Renal cortex interstitium (tissue), 11 donors: ENCODE results near the gene MYL7. TPM values are rescaled to one million over a fixed set of nuclear protein-coding genes. Genes with fewer than 3 reads are reported as not detected.

Source experiments
- DNase-seq, 11 donors: peaks; one replicate each; pipeline ENCODE4 v3.0.0-alpha.2; 2013; ENCODE audit warnings: low read depth in 9 of 11, low spot score in 4 of 11; ENCODE audit errors: extremely low read depth in 1 of 11
- polyA plus RNA-seq, 3 donors: library from polyadenylated mRNA; unstranded; fragments of 120-200 nt; gene quantifications; one replicate each; pipeline ENCODE4 v1.2.1, GENCODE V29; 2013; ENCODE audit not compliant: insufficient read length in 3 of 3

Gene MYL7
- polyA plus RNA-seq, 3 donors, result 0.59 to 0.77 (median 0.62) TPM

DNA sequence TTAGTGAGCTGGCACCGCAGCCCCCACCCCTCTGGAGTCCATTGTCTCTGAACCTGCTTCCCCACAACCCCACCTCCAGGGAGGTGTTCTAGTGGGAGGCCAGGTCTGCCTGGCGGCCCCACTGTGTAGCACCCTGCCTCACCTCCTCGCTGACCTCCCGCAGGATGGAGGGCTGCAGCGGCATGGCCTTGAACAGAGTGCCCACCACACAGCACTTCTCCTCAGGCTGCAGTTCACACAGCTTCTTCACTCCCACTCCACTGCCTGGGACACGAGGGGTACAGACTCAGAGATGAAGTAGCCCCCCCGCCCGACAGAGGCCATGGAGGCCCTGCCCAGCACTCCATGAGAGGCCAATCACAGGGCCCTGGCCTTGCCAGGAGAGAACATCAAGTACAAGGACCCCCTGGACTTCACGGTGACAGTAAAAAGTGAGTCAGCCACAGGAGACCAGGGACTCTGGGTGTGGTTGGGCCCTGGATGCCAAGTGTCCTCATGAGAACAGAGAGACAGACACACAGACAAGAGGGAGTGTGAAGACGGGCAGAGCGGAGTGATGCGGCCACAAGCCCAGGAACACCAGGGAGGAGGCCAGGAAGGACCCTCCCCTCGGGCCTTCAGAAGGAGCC, 23.2 kb downstream of the MYL7 start:
- DNase-seq, result no peak

DNA sequence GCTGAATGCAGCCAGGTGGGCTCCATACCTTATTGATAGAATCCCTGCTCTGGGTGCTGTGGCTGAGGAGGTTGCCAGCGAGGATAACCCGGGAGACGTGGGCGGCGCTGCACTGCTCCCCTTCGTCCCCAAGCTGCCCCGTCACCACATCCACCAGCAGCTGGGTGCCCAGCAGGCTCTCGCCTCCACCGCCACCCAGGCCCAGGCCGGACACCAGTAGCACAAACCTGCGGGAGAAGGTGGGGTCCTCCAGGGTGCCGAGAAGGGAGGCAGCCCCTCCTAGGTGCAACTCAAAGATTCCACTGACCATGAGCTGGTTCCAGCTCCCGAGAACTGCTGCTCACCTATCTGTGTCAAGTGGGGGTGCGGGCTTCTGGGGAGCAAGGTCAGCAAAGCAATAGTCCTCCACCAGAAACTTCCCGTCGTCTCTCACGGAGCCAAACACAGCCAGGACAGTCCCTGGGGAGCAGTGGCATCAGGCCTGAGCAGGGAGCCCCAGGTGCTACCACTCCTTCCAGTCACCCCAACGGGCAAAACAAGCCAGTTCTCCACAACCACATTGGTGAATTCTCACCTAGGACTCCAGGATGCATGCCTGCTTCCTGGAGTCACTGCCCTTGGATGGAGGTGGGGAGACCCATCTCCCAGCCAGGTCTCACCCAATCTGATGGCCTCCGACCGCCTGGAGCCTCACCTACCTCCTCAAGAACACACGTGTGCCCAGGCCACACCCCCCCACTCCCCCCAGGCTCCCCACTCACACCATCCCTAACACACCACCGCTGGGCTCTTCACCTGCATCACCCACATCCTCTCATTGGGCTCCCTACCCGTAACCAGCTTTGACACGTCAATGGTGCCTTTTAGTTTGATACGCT, 24.1 kb downstream of the MYL7 start:
- DNase-seq, result no peak

DNA sequence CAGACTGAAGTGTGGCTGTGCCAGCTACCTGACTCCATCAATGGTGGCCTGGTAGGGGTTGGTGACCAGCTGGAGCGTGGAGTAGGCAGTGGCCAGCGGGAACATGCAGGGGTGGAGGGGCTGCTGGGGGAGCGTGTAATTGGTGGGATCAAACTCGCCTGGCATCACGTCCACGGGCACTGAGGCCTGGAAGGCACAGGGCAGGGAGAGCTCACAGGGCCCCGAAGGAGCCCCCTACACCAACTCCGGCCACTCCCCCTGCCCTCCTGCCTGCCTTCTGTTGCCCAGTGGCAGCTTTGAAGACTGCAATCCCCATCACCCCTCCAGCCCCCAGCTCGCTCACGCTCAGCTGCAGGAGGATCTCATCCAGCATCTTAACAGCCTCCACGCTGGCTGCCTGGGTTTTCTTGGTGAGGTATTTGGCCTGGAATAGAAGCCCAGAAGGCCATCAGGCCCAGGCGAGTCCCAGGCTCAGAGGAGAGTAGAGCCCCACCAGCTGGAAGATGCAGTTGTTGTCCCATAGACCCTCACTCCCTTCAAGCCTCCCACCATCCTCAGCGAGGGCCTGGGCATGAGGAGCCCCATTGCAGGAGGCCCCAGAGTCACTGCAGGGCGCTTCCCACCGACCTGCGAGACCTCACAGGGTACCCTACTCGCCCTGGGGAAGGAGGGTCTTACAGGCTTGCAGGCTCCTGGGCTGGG, 24.9 kb downstream of the MYL7 start:
- DNase-seq, result no peak

DNA sequence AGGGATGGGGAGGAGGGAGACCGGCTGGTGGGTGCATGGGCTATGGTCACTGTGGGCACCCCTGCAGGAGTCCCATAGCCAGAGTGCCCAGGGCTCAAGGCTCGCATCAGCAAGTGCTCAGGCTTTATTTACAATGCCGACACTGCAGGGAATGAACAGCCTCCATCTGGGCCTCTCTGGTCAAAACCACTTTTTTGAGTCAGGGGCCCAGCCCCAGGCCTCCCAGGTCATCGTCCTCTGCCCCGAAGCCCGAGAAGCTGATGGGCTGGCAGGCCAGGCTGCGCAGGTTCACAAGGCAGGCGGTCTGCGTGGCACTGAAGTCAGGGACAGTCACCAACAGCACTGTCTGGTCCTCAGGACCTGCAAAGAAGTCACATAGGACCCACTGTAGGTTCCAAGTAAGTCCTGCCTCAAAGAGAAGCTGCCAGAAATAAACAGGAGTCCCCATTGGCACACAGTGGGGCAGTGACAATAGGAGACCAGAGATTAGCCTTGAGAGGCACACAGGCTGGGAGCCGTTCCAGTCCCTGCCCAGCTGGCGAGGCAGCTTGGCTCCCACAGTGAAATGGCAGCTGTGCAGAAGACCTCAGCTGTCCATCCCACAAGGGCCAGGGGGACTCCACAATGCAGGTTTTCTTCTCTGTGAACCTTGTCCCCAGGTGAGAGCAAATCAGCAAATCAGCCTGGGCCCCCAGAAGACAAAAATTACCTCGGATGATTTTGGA, 26.4 kb downstream of the MYL7 start:
- no peak for DNase-seq

DNA sequence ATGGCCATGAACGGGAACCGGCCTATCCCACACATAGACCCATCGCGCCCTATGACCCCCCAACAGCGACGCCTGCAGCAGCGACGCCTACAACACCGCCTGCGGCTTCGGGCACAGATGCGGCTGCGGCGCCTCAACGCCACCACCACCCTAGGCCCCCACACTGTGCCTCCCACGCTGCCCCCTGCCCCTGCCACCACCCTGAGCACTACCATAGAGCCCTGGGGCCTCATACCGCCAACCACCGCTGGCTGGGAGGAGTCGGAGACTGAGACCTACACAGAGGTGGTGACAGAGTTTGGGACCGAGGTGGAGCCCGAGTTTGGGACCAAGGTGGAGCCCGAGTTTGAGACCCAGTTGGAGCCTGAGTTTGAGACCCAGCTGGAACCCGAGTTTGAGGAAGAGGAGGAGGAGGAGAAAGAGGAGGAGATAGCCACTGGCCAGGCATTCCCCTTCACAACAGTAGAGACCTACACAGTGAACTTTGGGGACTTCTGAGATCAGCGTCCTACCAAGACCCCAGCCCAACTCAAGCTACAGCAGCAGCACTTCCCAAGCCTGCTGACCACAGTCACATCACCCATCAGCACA, 27.3 kb downstream of the MYL7 start:
- DNase-seq, result no peak

DNA sequence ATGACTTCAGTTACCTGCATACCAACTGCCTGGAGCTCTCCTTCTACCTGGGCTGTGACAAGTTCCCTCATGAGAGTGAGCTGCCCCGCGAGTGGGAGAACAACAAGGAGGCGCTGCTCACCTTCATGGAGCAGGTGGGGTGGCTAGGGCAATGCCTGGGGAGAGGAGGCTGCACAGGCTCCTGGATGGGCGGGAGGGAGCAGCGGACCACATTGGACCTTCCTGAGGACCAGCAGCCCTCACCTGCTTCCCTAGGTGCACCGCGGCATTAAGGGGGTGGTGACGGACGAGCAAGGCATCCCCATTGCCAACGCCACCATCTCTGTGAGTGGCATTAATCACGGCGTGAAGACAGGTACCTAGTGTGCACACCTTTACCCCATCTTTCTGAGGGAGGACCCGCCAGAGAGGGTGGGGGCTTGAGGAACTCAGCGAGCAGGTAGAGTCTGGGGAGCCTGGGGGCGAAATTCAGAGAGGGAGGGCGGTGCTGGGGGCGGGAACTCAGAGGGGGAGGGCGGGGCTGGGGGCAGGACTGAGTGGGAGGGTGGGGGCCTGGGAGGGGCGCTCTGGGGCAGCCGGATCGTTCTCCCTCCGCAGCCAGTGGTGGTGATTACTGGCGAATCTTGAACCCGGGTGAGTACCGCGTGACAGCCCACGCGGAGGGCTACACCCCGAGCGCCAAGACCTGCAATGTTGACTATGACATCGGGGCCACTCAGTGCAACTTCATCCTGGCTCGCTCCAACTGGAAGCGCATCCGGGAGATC, 28.0 kb downstream of the MYL7 start:
- DNase-seq, result no peak

DNA sequence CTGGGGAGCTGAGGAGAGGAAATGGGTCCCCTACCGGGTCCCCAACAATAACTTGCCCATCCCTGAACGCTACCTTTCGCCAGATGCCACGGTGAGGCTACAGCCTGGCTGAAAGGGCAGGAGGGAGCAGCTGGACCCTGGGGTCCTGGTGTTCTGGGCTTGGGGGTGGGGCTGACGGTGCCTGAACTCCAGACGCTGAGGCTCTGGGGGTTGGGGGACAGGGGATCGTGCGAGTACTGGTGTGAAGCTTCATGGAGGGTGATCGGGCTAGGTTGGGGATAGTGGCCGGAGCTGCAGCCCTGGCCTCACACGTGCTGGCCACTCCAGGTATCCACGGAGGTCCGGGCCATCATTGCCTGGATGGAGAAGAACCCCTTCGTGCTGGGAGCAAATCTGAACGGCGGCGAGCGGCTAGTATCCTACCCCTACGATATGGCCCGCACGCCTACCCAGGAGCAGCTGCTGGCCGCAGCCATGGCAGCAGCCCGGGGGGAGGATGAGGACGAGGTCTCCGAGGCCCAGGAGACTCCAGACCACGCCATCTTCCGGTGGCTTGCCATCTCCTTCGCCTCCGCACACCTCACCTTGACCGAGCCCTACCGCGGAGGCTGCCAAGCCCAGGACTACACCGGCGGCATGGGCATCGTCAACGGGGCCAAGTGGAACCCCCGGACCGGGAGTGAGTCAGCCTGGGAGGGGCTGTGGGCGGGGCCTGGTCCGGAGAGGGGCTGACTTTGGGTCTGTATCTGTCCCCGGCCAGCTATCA, 28.7 kb downstream of the MYL7 start:
- no peak for DNase-seq

DNA sequence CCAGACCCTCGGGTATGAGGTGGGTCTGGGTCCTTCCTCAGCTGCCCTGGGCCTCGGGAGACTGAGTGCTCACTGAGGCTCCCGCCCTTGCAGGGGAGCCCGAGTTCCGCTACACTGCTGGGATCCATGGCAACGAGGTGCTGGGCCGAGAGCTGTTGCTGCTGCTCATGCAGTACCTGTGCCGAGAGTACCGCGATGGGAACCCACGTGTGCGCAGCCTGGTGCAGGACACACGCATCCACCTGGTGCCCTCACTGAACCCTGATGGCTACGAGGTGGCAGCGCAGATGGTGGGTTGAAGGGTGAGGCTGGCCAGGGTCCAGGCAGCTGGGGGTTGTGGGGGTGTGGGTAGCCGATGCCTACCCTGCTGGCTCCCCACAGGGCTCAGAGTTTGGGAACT, 29.4 kb downstream of the MYL7 start:
- DNase-seq, result no peak

DNA sequence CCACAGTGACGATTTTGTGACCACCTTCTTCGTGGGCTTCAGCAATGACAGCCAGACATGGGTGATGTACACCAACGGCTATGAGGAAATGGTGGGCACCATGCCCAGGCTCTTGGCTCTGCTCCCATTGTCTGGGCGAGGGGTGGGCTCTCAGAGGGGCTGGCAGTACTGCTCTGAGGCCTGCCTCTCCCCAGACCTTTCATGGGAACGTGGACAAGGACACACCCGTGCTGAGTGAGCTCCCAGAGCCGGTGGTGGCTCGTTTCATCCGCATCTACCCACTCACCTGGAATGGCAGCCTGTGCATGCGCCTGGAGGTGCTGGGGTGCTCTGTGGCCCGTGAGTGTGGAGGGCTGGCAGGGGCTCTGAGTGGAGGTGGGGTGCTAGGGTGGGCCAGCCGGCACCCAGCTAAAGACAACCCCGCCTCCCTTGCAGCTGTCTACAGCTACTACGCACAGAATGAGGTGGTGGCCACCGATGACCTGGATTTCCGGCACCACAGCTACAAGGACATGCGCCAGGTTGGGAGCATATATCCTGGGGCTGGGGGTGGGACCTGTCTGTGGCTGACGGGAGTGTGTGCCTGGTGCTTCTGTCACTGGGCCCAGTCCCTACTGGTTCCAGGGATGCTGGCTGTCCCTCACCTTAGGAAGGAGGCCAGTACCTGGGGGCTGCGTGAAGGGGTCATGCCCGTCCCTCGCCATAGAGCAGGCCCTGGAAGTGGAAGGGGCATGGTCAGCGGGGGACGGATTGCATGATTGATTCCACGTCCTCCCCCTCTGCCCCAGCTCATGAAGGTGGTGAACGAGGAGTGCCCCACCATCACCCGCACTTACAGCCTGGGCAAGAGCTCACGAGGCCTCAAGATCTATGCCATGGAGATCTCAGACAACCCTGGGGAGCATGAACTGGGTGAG, 30.2 kb downstream of the MYL7 start:
- no peak for DNase-seq

DNA sequence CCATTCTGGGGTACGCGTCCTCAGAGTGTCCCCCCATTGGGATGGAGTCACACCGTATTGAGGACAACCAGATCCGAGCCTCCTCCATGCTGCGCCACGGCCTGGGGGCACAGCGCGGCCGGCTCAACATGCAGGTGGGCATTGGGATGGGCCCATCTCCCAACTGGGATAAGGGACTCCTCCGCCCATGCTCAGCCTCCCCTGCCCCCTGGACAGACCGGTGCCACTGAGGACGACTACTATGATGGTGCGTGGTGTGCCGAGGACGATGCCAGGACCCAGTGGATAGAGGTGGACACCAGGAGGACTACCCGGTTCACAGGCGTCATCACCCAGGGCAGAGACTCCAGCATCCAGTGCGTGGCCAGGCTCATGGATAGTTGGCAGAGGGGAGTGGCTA, 31.1 kb downstream of the MYL7 start:
- no peak for DNase-seq

DNA sequence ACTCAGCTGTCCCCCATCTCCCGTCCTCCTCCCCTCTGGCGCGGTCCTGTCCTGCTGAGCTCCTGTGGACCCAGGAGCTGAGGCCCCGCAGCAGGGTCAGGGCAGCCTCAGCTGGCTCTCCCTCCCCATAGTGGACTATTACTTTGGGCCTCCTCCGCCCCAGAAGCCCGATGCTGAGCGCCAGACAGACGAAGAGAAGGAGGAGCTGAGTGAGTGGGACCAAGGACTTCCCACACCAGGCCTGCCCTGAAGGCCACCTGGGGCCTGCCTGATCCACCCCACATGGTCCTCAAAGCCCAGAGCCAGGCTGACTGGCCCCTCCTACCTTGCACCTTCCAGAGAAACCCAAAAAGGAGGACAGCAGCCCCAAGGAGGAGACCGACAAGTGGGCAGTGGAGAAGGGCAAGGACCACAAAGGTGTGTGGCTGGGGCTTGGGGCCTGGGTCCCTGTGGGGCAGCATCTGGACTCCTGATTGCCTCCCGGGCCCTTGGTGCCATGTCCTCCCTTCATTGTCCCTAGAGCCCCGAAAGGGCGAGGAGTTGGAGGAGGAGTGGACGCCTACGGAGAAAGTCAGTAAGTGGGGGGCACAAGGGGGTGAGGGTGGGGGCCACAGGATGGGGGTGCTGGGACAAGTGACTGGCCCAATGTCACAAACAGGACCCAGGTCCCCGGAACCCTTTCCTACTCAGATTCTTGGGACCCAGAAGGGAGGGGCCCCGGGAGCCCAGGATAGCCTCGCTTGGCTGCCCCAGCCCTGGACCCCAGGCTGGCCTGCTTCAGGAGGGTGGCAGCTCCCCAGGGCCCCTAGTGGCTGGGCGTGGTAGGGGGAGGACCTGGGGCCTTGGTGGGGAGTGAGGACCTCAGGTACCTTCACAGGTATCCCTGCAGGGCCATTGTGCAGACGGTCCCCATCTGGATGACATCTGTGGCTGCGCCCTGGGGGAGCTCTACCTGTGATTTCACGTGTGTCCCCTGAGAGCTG, 32.1 kb downstream of the MYL7 start:
- no peak for DNase-seq

DNA sequence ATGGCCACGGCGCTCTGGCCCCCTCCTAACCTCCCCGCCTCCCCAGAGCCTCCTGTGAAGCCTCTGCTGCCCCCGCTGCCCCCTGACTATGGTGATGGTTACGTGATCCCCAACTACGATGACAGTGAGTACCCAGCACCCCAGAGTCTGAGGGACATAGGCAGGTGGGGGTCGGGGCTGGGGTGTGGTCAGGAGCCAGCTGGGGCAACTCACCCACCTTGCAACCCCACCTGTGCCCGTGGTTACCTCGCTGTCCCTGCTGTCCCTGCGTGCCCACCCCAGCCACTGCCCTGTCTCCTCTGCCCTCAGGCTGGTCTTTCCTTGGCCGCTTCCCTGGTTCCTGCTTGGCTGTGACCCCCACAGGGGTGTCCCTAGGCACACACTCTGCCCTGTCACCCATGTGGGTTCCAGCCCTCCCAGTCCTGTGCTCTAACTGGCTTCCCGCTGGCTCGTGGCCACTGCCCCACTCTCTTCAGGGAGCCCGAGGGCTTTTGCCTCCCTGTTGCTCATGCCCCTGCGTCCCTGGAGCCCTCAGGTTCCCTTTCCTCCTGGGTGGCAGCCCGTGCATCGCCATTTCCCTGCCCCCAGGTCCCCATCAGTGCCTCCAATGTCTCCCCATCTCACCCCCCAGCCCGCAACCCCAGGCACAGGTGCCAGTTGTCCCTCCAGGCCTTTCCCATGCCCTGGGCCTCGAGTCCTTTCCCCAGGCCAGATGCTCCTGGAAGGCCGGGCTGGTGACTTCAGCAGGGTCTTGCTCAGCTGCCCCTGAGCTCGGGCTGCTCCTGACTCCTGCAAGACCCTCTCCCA, 33.0 kb downstream of the MYL7 start:
- DNase-seq, result no peak

DNA sequence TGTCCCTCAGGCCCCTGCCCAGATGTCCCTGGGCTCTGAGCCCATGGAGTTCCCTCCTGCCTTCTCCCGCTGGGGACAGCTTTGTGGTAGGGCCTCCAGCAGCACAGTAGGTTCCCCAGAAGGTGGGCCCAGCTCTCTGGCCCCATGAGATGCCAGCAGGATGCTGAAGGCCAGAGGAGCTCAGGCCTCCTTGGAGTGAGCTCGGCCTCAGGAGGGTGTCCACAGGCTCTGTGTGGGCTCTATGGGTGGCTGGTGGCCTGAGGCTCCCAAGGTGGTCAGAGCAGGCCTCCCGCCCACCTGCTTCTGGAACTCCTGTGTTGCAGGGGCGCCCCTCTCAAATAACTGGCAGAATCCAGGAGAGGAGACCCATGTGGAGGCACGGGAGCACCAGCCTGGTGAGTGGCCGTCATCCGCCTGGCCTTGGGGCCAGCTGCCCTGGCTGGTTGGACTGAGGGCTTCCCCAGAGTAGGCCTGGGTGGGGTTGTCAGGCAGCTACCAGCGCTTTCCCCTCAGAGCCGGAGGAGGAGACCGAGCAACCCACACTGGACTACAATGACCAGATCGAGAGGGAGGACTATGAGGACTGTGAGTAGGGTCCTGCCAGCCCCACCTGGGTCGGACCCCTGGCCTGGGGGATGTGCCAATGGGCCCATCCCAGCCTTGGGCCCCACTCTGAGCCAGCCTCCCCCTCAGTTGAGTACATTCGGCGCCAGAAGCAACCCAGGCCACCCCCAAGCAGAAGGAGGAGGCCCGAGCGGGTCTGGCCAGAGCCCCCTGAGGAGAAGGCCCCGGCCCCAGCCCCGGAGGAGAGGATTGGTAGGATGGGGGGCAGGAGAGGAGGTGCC, 33.8 kb downstream of the MYL7 start:
- no peak for DNase-seq
